PC-9 (cell line): Measurements from ENCODE around the gene TTR.

ENCODE experiments used
- EZH2 ChIP-seq: fragments of 200-600 bp; sonication (generic); IDR thresholded peaks from 2 replicates; pipeline ENCODE4 v1.8.0; 2017; ENCODE audit warnings: antibody characterized with exemption, low read depth
- TF ChIP-seq, protein P1 (sequence below): fragments of 200-600 bp; sonication (generic); conservative IDR thresholded peaks from 2 replicates; pipeline ENCODE4 v1.6.1; 2017; ENCODE audit warnings: mixed run types, antibody characterized with exemption, mild to moderate bottlenecking, moderate library complexity

DNA sequence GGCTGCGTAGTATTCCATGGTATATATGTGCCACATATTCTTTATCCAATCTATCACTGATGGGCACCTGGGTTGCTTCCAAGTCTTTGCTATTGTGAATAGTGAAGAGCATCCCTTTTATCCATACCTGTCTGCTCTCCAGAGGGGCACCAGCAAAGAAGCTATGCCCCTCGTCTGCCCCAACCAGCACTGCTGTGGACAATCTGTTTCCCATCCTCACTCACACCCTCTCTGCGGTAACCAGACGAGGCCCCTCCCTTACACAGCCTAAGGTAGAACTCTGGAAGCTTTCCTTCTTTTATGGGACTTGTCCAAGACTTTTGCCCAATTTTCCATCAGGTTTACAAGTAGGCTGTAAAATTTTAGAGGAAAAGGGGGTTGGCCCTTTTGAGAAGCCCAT, 24.9 kb downstream of the TTR start:
- TF ChIP-seq, protein P1, sequence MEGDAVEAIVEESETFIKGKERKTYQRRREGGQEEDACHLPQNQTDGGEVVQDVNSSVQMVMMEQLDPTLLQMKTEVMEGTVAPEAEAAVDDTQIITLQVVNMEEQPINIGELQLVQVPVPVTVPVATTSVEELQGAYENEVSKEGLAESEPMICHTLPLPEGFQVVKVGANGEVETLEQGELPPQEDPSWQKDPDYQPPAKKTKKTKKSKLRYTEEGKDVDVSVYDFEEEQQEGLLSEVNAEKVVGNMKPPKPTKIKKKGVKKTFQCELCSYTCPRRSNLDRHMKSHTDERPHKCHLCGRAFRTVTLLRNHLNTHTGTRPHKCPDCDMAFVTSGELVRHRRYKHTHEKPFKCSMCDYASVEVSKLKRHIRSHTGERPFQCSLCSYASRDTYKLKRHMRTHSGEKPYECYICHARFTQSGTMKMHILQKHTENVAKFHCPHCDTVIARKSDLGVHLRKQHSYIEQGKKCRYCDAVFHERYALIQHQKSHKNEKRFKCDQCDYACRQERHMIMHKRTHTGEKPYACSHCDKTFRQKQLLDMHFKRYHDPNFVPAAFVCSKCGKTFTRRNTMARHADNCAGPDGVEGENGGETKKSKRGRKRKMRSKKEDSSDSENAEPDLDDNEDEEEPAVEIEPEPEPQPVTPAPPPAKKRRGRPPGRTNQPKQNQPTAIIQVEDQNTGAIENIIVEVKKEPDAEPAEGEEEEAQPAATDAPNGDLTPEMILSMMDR = no peak
- no peak for TF ChIP-seq EZH2
